KBM-7 (cell line): Measurements from ENCODE around the gene NR1I2.

ENCODE experiments used
- DNase-seq: peaks from one replicate; pipeline ENCODE4 v3.0.0-alpha.2; 2015
- in situ Hi-C: fragments of 300-500 bp; cut with MboI; formaldehyde crosslinking; loops from 2 replicates; pipeline ENCODE4 v1.14.3; 2020; ENCODE audit warnings: low sequenced_read_pairs, low pct_unique_long_range_greater_than_20kb, mixed read lengths

NR1I2 gene

DNA sequence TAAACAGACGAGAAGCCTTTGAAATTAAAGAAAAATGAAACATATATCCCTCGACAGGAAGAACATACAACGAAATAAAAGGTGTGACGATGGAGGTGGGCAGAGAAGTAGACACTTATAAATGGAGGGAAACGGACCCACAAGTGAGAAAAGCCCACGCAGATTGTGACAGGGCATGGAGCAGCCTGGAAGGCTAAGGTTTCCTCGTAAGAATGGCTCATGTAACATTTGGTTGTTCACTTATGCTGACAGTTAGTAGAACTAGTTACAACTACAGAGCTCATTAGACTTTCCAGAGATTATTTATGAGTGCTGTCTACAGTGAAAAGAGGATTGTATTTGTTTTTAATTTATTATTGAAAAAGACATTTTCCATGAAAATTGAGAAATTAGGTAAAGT is 82.6 kb downstream of the NR1I2 start:
- in situ Hi-C loops = no loop called here
- no peak for DNase-seq
